ENCODE measurements around the gene KLHL29.

DNA sequence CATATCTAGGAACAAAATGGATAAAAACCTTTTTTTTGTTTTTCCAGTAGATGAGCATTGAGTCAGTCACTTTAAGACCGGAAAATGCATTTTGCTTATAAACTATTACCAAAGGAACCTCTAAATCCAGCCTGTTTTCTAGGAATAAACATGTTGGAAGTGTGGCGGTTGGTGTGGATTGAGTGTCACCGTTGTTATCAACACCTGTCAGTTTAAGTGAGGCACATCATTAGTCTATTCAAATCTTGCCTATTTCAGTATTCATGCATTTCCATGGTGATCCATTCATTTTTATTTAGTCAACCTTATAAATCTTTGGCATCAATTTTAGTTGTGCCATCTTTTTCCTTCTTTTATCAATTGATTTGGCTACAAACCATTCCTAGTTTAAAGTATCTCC lies 3.3 kb downstream of the KLHL29 start:
- TF ChIP-seq TEAD4 (IDR thresholded peaks at IDR 0.05) (no peak), TAF1 (IDR thresholded peaks at IDR 0.05; ENCODE audit: low read depth) (no peak), RAD21 (IDR thresholded peaks at IDR 0.05; ENCODE audit: low read depth) (no peak), REST (IDR thresholded peaks at IDR 0.05; ENCODE audit: low read depth) (no peak), TCF12 (IDR thresholded peaks at IDR 0.05; ENCODE audit: low read depth) (no peak), EP300 (IDR thresholded peaks at IDR 0.05; ENCODE audit: borderline replicate concordance) (no peak), EGR1 (IDR thresholded peaks at IDR 0.05) (no peak), YY1 (IDR thresholded peaks at IDR 0.05; ENCODE audit: low read depth) (no peak), ZBTB7A (IDR thresholded peaks at IDR 0.05; ENCODE audit: low read depth) (no peak)
- TF ChIP-seq, protein P1, sequence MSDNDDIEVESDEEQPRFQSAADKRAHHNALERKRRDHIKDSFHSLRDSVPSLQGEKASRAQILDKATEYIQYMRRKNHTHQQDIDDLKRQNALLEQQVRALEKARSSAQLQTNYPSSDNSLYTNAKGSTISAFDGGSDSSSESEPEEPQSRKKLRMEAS (IDR thresholded peaks at IDR 0.05), result no peak

Data from Ishikawa (cell line).